PC-3 (cell line): ENCODE results near the gene LHFPL6.

Source experiments
- EZH2 ChIP-seq: fragments of 300-600 bp; sonication (generic); IDR thresholded peaks from one replicate; pipeline ENCODE4 v1.6.1; 2017; ENCODE audit warnings: antibody characterized with exemption, mild to moderate bottlenecking, low read length; ENCODE audit not compliant: unreplicated experiment
- EZH2phosphoT487 ChIP-seq: fragments of 300-600 bp; sonication (generic); IDR thresholded peaks from 2 replicates; pipeline ENCODE4 v1.6.1; 2018; ENCODE audit warnings: mild to moderate bottlenecking, antibody characterized with exemption, low read length, borderline replicate concordance
- TF ChIP-seq, protein P1 (sequence below): fragments of 300-600 bp; sonication (generic); conservative IDR thresholded peaks from 2 replicates; pipeline ENCODE4 v1.5.1; 2017; ENCODE audit warnings: antibody characterized with exemption, low read depth, mild to moderate bottlenecking, low read length

DNA sequence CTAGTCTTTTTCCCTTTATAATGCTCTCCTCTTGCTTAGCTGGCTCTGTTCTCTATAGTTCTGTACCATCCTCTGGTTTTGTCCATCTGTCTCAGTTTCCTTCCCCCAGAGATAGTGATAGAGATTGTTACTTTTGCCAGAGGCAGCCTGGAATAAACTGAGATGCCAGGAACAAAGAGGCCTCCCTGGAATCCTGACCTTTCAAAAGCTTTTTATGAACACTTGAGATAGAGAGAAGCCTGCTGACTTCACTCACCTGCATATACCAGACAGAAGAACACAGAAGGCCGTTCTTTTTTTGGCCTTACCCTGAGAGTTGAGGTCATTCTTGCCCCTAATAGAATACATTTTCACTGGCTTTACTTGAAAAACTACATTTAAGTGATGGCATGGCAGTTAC is 150.2 kb downstream of the LHFPL6 start:
- TF ChIP-seq EZH2: no peak
- TF ChIP-seq EZH2phosphoT487: no peak
- TF ChIP-seq, protein P1, sequence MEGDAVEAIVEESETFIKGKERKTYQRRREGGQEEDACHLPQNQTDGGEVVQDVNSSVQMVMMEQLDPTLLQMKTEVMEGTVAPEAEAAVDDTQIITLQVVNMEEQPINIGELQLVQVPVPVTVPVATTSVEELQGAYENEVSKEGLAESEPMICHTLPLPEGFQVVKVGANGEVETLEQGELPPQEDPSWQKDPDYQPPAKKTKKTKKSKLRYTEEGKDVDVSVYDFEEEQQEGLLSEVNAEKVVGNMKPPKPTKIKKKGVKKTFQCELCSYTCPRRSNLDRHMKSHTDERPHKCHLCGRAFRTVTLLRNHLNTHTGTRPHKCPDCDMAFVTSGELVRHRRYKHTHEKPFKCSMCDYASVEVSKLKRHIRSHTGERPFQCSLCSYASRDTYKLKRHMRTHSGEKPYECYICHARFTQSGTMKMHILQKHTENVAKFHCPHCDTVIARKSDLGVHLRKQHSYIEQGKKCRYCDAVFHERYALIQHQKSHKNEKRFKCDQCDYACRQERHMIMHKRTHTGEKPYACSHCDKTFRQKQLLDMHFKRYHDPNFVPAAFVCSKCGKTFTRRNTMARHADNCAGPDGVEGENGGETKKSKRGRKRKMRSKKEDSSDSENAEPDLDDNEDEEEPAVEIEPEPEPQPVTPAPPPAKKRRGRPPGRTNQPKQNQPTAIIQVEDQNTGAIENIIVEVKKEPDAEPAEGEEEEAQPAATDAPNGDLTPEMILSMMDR: no peak
